PC-3 (cell line): ENCODE data around the gene KIN. TPM values are rescaled to one million over a fixed set of nuclear protein-coding genes. Genes with fewer than 3 reads are reported as not detected.

ENCODE experiments used
- ATAC-seq: fragments of 200-7000 bp; cut with Tn5 transposase; 2 replicates; pipeline ENCODE4 v1.9.1; 2020; ENCODE audit warnings: mild to moderate bottlenecking, moderate library complexity
- BruUV-seq: library from RNA; stranded (reverse); fragments of 400-500 nt; replicated peaks from 2 replicates; lab custom pipeline; 2021; lab: Mats Ljungman, UMichigan
- CTCF ChIA-PET: fragments of 300-600 bp; sonication (Branson Sonifier 250); formaldehyde crosslinking; loops from one replicate; lab custom pipeline; 2022; ENCODE audit warnings: antibody characterized with exemption; lab: Charles Lee
- POLR2A ChIA-PET: fragments of 300-600 bp; sonication (Branson Sonifier 250); formaldehyde crosslinking; loops from one replicate; lab custom pipeline; 2022; ENCODE audit warnings: antibody characterized with exemption; ENCODE audit not compliant: unreplicated experiment; lab: Charles Lee
- DNase-seq: peaks from one replicate; pipeline ENCODE4 v3.0.0-alpha.2; 2015
- H2AFZ ChIP-seq: fragments of 300-600 bp; sonication (generic); 2 replicates; pipeline ENCODE4 v1.6.0; 2016; ENCODE audit warnings: antibody characterized with exemption, low read length
- H3F3A ChIP-seq: fragments of 300-600 bp; sonication (generic); one replicate; pipeline ENCODE4 v1.6.0; 2017; ENCODE audit warnings: antibody characterized with exemption, low read length, control low read depth, mild to moderate bottlenecking; ENCODE audit not compliant: unreplicated experiment
- H3K27ac ChIP-seq: fragments of 300-600 bp; sonication (generic); 2 replicates; pipeline ENCODE4 v1.5.1; 2016; ENCODE audit warnings: mild to moderate bottlenecking, low read length
- H3K27me3 ChIP-seq: fragments of 300-600 bp; sonication (generic); 2 replicates; pipeline ENCODE4 v1.6.1; 2016; ENCODE audit warnings: low read length, mixed read lengths
- H3K36me3 ChIP-seq: fragments of 300-600 bp; sonication (generic); 2 replicates; pipeline ENCODE4 v1.6.1; 2016; ENCODE audit warnings: low read depth, mixed run types, low read length, mixed read lengths
- H3K4me1 ChIP-seq: fragments of 300-600 bp; sonication (generic); 2 replicates; pipeline ENCODE4 v1.5.1; 2016; ENCODE audit warnings: low read length; ENCODE audit not compliant: insufficient read depth
- H3K4me2 ChIP-seq: fragments of 300-600 bp; sonication (generic); 2 replicates; pipeline ENCODE4 v1.6.0; 2016; ENCODE audit warnings: low read length
- H3K4me3 ChIP-seq: fragments of 300-600 bp; sonication (generic); 2 replicates; pipeline ENCODE4 v1.5.1; 2016; ENCODE audit warnings: mild to moderate bottlenecking, low read length, mixed read lengths
- H3K79me2 ChIP-seq: fragments of 300-600 bp; sonication (generic); 2 replicates; pipeline ENCODE4 v1.6.1; 2017; ENCODE audit warnings: low read length, mixed read lengths
- H3K9ac ChIP-seq: fragments of 300-600 bp; sonication (generic); 2 replicates; pipeline ENCODE4 v1.6.0; 2016; ENCODE audit warnings: mild to moderate bottlenecking, low read length
- H3K9me2 ChIP-seq: fragments of 300-600 bp; sonication (generic); replicated peaks from 2 replicates; pipeline ENCODE4 v1.6.1; 2016; ENCODE audit warnings: mixed run types, low read length, mixed read lengths
- H3K9me3 ChIP-seq: fragments of 300-600 bp; sonication (generic); 2 replicates; pipeline ENCODE4 v1.6.1; 2016; ENCODE audit warnings: low read length, mixed read lengths
- H4K20me1 ChIP-seq: fragments of 300-600 bp; sonication (generic); 2 replicates; pipeline ENCODE4 v1.6.1; 2016; ENCODE audit warnings: low read length, mixed read lengths
- CTCF ChIP-seq: fragments of 300-600 bp; sonication (generic); conservative IDR thresholded peaks from 2 replicates; pipeline ENCODE4 v1.5.1; 2017; ENCODE audit warnings: antibody characterized with exemption, low read depth, mild to moderate bottlenecking, low read length
- EZH2 ChIP-seq: fragments of 300-600 bp; sonication (generic); IDR thresholded peaks from one replicate; pipeline ENCODE4 v1.6.1; 2017; ENCODE audit warnings: antibody characterized with exemption, mild to moderate bottlenecking, low read length; ENCODE audit not compliant: unreplicated experiment
- EZH2phosphoT487 ChIP-seq: fragments of 300-600 bp; sonication (generic); IDR thresholded peaks from 2 replicates; pipeline ENCODE4 v1.6.1; 2018; ENCODE audit warnings: mild to moderate bottlenecking, antibody characterized with exemption, low read length, borderline replicate concordance
- intact Hi-C: fragments of 100-400 bp; cut with micrococcal nuclease; formaldehyde crosslinking; loops from 2 replicates; pipeline ENCODE4 v1.9.0; 2023
- total RNA-seq: library from RNA; depleted of rRNA; stranded (reverse); fragments of >200 nt; gene quantifications from 2 replicates; pipeline ENCODE4 v1.2.3, GENCODE V29; 2014

Gene KIN
- total RNA-seq, 1 experiment from 2014 or later: 2.4 TPM

DNA sequence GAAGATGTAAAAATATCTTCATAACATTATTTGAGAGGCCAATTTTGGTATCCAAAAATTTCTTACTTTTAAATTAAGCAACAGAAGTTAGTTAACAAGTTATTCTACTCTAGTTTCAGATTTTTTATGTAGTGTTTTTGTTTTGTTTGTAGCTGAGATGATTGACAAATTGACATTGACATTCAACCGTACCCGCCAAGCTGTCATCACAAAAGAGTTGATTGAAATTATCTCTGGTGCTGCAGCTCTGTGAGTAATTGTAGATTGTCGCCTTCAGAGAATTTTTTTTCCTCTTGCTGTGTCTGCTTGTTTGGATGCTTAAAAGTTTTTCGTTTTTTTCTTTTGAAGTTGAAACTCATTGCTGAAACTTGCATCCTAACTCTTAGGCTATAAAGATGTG lies 14.8 kb upstream of the KIN start:
- ChIA-PET POLR2A (no interaction called here), CTCF (no interaction called here)
- no peak for ATAC-seq
- Histone ChIP-seq H3K36me3 (peaks cover 47% of the 10 kb centered on the region), H3K9me3 (no peaks in the 10 kb centered on the region), H3K4me2 (no peak overlapping the region), H4K20me1 (no peaks in the 10 kb centered on the region), H3K27me3 (no peaks in the 10 kb centered on the region), H3K4me1 (peaks cover 3% of the 10 kb centered on the region), H3K79me2 (no peaks in the 10 kb centered on the region), H3K27ac (no peak overlapping the region), H3K9ac (no peak overlapping the region), H3F3A (no peaks in the 10 kb centered on the region), H3K9me2 (no peaks in the 10 kb centered on the region), H3K4me3 (no peak overlapping the region), H2AFZ (no peak overlapping the region)
- BruUV-seq: no TSS peak
- TF ChIP-seq EZH2phosphoT487 (no peak), CTCF (no peak), EZH2 (no peak)
- intact Hi-C loops: no loop called here
- DNase-seq: no peak

- H3K9me3 ChIP-seq: no peaks in the 10 kb centered on the region
- no peak overlapping the region for H3K4me3 ChIP-seq
- peaks cover 15% of the 10 kb centered on the region for H3K4me1 ChIP-seq
- no peaks in the 10 kb centered on the region for H3F3A ChIP-seq
- peaks cover 37% of the 10 kb centered on the region for H3K79me2 ChIP-seq
- peaks cover 24% of the 10 kb centered on the region for H3K36me3 ChIP-seq
- TF ChIP-seq EZH2phosphoT487: no peak
- TF ChIP-seq CTCF: no peak
- no peak for TF ChIP-seq EZH2
- intact Hi-C loops: no loop called here
- no peak overlapping the region for H2AFZ ChIP-seq
- H3K9me2 ChIP-seq: no peaks in the 10 kb centered on the region
- H4K20me1 ChIP-seq: peaks cover 25% of the 10 kb centered on the region; the same call in 1 of the 2 replicates
- no peaks in the 10 kb centered on the region for H3K27me3 ChIP-seq
- DNase-seq (peak; percentile 44), ATAC-seq (peak; percentile 82)
- CTCF ChIA-PET: interaction anchor here (0.6 kb wide), 1 partner anchor 118 kb away, joined by 4 read pairs; no protein-coding TSS in a partner anchor
- H3K4me2 ChIP-seq: no peak overlapping the region
- no peak overlapping the region for H3K9ac ChIP-seq
- no TSS peak for BruUV-seq
- POLR2A ChIA-PET: no interaction called here
- H3K27ac ChIP-seq: 0 out of 2 replicates have a peak overlapping the region, but pooled peaks have one; percentile 25
Observed at GRCh38 chr10:7797582-7797981, 9.8 kb upstream of the KIN start.

DNA sequence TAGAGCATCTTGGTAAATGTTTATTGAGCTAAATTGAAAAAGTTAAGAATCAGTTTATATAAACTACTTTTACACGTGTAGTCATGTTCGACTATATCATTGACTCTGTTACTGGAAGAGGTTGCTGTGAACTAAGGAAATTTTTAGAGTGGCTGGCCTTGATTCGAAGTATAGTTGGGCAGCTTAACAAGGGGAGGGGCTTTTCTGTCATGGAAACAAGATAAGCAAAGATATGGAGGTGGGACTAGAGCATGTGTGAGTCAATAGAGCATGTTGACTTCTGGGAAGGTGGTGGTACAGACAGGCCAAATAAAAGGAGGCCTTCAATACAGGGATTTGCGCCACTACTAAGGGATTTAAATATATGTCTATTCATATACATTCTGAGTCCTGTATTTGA lies 7.8 kb upstream of the KIN start:
- H3K9me2 ChIP-seq: no peaks in the 10 kb centered on the region
- no peak for ATAC-seq
- peaks cover 28% of the 10 kb centered on the region; the same call in 1 of the 2 replicates for H4K20me1 ChIP-seq
- no peaks in the 10 kb centered on the region for H3K9me3 ChIP-seq
- H2AFZ ChIP-seq: no peak overlapping the region
- BruUV-seq: no TSS peak
- H3K27me3 ChIP-seq: no peaks in the 10 kb centered on the region
- no peak overlapping the region for H3K4me3 ChIP-seq
- H3F3A ChIP-seq: no peaks in the 10 kb centered on the region
- H3K9ac ChIP-seq: no peak overlapping the region
- no peak overlapping the region for H3K4me2 ChIP-seq
- H3K79me2 ChIP-seq: peaks cover 57% of the 10 kb centered on the region
- ChIA-PET CTCF (no interaction called here), POLR2A (no interaction called here)
- H3K36me3 ChIP-seq: peaks cover 10% of the 10 kb centered on the region
- TF ChIP-seq EZH2 (no peak), CTCF (no peak), EZH2phosphoT487 (no peak)
- no peak for DNase-seq
- H3K27ac ChIP-seq: no peak overlapping the region
- intact Hi-C loops: no loop called here
- H3K4me1 ChIP-seq: peaks cover 19% of the 10 kb centered on the region
